Right ventricle myocardium superior (tissue), 1 donor: Measurements from ENCODE around the gene DLX4. TPM values are rescaled to one million over a fixed set of nuclear protein-coding genes. Genes with fewer than 3 reads are reported as not detected.
A peak's percentile ranks its signal among the peaks of the same experiment; 100 is the strongest.

Source experiments
- ATAC-seq: fragments of 200-7000 bp; cut with Tn5 transposase; one replicate; pipeline ENCODE4 v1.9.1; 2020; ENCODE audit warnings: mild to moderate bottlenecking; ENCODE audit not compliant: poor library complexity
- DNase-seq: peaks from one replicate; pipeline ENCODE4 v3.0.0-alpha.2; 2020
- intact Hi-C: fragments of 100-400 bp; cut with DNase I; formaldehyde crosslinking; loops from one replicate; pipeline ENCODE4 v1.11.2; 2022
- total RNA-seq: library from RNA; stranded (reverse); fragmentation: NEBNext Ultra II Directional; extraction: Animal tissue kit (Norgen Biotek cat#: 25700); gene quantifications from one replicate; pipeline ENCODE4 v1.2.1, GENCODE V29; 2021
- donor health status: DM: no; HTN: yes; CAD: no; lungs with severe emphysema.

DLX4 gene
- total RNA-seq, 1 donor from 2014 or later, result not detected

DNA sequence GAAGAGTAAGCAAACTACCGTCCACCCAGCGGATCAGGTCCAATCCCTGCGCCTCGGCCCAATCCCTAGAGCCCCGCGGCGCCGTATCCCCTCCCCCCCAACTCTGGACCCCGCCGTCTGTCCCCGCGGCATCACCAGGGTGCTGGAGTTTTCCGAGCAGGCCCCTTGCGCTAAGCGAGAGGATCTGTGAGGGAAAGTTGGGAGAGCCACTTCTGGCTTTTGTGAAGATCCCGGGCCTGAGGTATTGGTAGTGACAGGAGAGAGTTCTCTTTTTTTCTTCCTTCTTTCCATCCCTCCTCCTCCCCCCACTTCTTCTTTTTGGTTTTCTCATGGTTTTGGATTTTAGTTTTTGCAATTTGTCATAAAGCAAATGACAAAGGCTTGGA, 3.5 kb upstream of the DLX4 start:
- intact Hi-C loops, result no loop called here

DNA sequence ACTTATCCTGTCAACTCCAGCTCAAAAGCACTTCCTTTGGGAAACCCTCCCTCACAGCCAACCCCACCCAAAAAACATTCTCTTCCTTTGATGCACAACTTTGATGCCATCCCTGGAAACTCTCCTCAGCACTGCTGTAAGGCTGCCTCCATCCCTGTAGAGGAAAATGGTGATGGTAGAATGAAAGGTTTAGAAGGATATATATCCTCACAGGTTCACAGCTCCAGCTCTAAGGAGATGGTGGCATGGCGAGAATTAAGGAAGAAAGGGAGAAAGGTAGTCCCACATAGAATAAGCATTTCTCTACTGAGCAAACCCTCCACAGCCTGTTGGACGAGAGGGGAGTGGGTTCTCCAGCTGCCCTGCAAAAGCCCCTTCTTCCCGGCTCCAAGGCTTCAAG, 2.2 kb upstream of the DLX4 start:
- ATAC-seq (no peak), DNase-seq (no peak)
- intact Hi-C loops, result no loop called here

More for the DNA sequence above, 3.5 kb upstream of the DLX4 start:
- no peak for DNase-seq
- ATAC-seq, result no peak

GRCh38 chr17:49967205-49967604, 1.8 kb upstream of the DLX4 start:
- ATAC-seq, result no peak
- DNase-seq, result no peak
- intact Hi-C loops, result no loop called here

GRCh38 chr17:49967621-49968404, 1.2 kb upstream of the DLX4 start:
- DNase-seq (no peak), ATAC-seq (no peak)
- intact Hi-C loops, result no loop called here

DNA sequence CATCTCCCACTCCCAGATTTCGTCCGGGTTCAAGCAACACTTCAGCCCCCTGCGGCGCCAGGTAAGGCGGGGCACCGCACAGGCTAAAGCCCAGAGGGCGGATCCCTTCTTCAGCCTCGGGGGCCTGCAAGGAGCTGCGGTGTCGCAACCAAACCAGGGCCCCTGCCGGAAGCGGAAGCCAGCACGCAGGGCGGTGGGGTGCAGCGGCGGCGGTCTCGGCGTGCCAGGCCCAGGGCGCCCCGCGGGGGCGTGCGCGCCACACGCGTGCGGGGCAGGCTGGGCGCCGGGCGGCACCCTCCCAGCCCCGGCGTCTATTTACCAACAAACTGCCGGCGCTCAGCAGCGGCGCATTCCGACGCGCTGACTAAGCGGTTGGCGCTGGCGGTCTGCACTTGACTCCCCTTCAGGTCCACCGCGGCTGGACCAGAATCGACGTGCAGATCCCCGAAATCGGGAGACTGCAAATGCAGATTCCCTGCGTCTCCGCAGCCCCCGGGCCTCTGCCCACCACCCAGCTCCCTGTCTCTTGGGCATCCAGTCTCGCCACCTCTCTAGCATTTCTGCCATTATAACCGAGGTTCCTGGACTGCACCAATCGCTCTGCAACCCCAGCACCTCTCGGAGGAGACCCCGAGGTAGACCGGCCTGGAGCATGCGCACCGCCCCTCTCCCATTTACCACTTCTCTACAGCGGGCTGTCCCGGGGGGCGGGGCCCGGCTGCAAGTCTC, 421 bp upstream of the DLX4 start:
- ATAC-seq (peak; percentile 82), DNase-seq (peak; percentile 83)
- intact Hi-C loops, result no loop called here

GRCh38 chr17:49969795-49970389, 902 bp downstream of the DLX4 start:
- intact Hi-C loops, result no loop called here
- DNase-seq (no peak), ATAC-seq (no peak)

DNA sequence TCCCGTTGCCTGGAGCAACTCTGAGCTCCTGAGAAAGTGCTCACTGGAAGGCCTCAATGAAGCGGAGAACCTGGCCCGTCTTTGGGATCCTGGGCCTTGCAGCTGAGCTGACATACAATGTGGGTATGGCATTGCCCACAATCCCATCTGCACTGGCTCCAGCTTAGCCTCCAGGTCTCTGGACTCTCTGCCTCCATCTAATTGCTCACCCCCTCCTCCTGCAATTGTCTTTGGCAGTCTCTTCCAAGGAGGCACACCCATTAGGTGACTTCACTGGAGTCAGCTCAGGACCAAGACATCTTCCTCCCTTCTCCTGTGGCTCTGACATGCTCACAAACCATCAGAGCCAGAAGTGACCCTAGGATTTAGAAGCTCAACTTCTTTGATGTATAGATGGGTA, 1.5 kb downstream of the DLX4 start:
- intact Hi-C loops, result no loop called here
- ATAC-seq (no peak), DNase-seq (no peak)

- DNase-seq (no peak), ATAC-seq (no peak)
- intact Hi-C loops, result no loop called here
Measured at GRCh38 chr17:49971199-49971847, 2.3 kb downstream of the DLX4 start.

GRCh38 chr17:49971848-49972485, 3.0 kb downstream of the DLX4 start:
- ATAC-seq (no peak), DNase-seq (no peak)
- intact Hi-C loops, result no loop called here

GRCh38 chr17:49972486-49973270, 3.7 kb downstream of the DLX4 start:
- no peak for ATAC-seq
- intact Hi-C loops, result no loop called here
- DNase-seq, result no peak

DNA sequence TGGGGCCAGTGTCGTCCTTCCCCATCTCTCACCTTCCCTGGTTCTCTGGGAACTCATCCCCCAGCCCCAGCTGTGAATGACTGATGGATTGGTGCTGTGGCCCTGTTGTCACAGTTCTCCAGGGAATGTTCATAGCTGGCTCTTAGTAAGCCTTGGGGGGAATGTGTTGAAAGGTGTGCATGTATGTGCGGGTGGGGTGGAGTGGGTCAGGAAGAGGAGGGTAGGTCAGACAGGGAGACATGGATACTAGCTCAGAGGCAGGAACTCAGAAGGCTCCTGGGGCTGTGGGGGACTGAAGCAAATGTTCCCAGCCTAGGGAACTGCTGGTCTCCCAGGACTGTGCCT, 4.3 kb downstream of the DLX4 start:
- intact Hi-C loops, result no loop called here
- no peak for ATAC-seq
- DNase-seq, result no peak

GRCh38 chr17:49975531-49975930, 6.5 kb downstream of the DLX4 start:
- no peak for ATAC-seq
- intact Hi-C loops, result no loop called here
- DNase-seq, result no peak

DNA sequence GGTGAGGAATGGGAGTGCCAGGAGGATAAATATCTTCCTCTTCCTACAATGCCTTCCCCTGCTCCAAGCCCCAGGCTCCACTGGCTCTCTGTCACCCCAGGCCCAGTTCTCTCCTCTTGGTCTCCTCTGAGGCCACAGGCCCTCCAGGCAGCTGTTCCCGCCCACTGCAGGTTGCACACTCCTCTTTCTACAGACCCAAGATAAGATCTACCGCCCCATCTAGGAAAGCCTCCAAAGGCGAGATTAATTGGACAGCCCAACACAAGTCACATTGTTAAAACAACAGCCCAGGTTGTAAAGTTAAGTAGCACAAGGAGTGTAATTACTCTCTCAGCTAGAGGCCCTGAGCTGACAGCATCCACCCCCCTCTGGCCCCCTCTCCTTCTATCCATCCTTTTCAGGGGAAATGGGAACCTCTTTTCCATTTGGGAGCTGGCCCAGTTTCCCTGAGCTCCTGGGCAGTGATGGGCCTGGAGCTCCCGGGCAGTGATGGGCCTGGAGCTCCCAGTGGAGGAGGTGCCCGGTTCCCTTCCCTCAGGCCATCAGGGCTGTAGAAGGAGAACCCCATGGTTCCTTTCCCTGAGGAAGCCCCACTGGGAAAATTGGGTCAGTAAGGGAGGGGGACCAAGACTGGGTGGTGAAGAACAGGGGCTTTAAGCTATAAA, 7.3 kb downstream of the DLX4 start:
- no peak for ATAC-seq
- intact Hi-C loops, result no loop called here
- DNase-seq, result no peak

GRCh38 chr17:49976828-49977202, 7.8 kb downstream of the DLX4 start:
- intact Hi-C loops, result no loop called here
- DNase-seq (no peak), ATAC-seq (no peak)

DNA sequence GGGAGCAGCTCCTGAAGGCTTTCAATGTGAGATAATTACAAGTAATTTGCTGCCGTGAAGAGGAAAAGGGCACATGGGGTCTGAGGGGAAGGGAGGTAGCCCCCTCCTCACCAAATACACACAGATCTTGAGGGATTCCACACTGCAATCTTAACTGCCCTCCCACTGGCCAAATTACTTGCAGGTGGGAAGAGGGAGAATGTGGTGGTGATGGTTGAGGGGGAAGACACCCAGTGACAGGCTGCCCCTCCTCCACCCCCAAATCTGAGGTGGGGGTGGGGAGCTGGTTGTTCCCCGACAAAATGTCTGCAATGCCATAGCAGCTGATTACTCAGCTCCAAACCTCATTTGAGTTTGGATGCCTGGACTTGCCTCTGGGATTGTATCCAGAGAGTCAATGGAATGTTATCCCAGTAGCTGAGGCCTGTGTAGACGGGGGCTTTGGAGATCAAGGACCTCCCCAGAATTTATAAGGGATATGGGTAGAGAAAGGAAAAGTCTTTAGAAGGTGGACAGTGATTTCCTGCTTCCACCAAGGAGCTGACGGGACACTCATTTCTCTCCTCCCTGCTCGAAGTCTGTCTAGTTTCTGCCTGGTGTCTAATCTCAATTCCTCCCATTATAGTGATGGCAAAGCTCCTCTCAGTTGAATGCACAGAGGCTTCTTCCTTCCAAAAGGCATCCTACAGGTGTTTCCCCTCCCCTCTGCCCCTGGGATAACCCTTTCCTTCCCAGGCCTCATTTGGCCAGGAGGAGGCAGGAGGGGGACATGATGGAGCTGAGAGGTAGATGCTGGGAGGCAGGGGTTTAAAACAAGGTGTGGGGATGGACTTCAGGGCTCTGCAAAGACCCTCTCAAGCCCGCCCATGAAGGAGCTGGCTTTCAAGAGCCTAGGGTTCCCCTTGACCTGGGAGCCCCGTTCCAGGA, 8.7 kb downstream of the DLX4 start:
- no peak for ATAC-seq
- intact Hi-C loops, result no loop called here
- DNase-seq, result no peak

- DNase-seq (no peak), ATAC-seq (no peak)
- intact Hi-C loops, result no loop called here
Measured at GRCh38 chr17:49978501-49978900, 9.5 kb downstream of the DLX4 start.
